Measurements from ENCODE around the gene CTNNA2.

GRCh38 chr2:79666430-79666829, 153.6 kb downstream of the CTNNA2 start:
- no peak for TF ChIP-seq PATZ1 (CRISPR knock-in tag; IDR thresholded peaks at IDR 0.05; ENCODE audit: borderline replicate concordance)
- TF ChIP-seq ZC3H10 (CRISPR knock-in tag; IDR thresholded peaks at IDR 0.05), result no peak
- TF ChIP-seq ARNTL (CRISPR knock-in tag; IDR thresholded peaks at IDR 0.05; ENCODE audit: borderline replicate concordance, low read depth), result no peak
- TF ChIP-seq ZNF70 (CRISPR knock-in tag; IDR thresholded peaks at IDR 0.05), result no peak
